RWPE2 (cell line): Measurements from ENCODE around the gene NHSL2.
"Not testable (repeated sequence)": the region's sequence is repeated elsewhere in the genome, so short reads cannot be mapped to it uniquely, and the experiment has no call there.

Experiments
- ATAC-seq: fragments of 200-7000 bp; cut with Tn5 transposase; 3 replicates; pipeline ENCODE4 v1.9.1; 2021; ENCODE audit warnings: low read depth
- DNase-seq: peaks from one replicate; pipeline ENCODE4 v3.0.0-alpha.2; 2020; ENCODE audit warnings: low spot score
- H3K27ac ChIP-seq: fragments of 450-650 bp; 2 replicates; pipeline ENCODE4 v1.5.1; 2017; ENCODE audit warnings: mild to moderate bottlenecking; ENCODE audit not compliant: poor library complexity, severe bottlenecking
- H3K27me3 ChIP-seq: fragments of 250-450 bp; sonication (Bioruptor Pico); 2 replicates; pipeline ENCODE4 v1.5.1; 2021; ENCODE audit warnings: mild to moderate bottlenecking, moderate library complexity; ENCODE audit not compliant: insufficient read depth, poor library complexity, severe bottlenecking
- H3K36me3 ChIP-seq: fragments of 250-450 bp; sonication (Bioruptor Pico); 2 replicates; pipeline ENCODE4 v1.5.1; 2020; ENCODE audit warnings: low read depth, mild to moderate bottlenecking, moderate library complexity
- H3K4me1 ChIP-seq: fragments of 250-450 bp; sonication (Bioruptor Pico); 2 replicates; pipeline ENCODE4 v1.5.1; 2021; ENCODE audit warnings: mild to moderate bottlenecking, moderate library complexity; ENCODE audit not compliant: insufficient read depth, poor library complexity, severe bottlenecking
- H3K4me3 ChIP-seq: fragments of 250-450 bp; sonication (Bioruptor Pico); 2 replicates; pipeline ENCODE4 v1.5.1; 2021; ENCODE audit warnings: mild to moderate bottlenecking, moderate library complexity; ENCODE audit not compliant: severe bottlenecking
- H3K9me3 ChIP-seq: fragments of 250-450 bp; sonication (Bioruptor Pico); 2 replicates; pipeline ENCODE4 v1.5.1; 2021; ENCODE audit warnings: mild to moderate bottlenecking, moderate library complexity; ENCODE audit not compliant: severe bottlenecking
- TF ChIP-seq, protein P1 (sequence below): fragments of 450-650 bp; IDR thresholded peaks from one replicate; pipeline ENCODE4 v1.5.1; 2017; ENCODE audit warnings: mild to moderate bottlenecking, moderate library complexity; ENCODE audit not compliant: poor library complexity, severe bottlenecking

NHSL2 gene

DNA sequence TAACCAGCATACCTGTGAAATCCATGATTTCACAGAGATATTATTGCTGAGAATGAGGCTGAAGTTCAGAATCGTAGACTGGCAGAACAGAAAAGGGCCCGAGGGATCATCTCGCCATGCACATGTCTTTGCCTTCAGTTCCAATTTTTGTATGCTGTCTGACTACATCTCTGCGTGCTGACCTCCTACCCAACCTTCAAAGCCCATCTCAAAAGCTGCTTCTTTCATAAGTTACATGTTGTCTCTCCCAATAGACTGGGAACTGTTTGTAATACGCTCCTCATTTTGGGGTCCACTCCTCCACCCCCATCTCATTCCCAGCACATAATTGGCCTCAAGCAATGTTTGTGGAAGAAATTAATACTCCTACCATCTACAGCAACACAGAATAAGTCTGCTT, 142.9 kb downstream of the NHSL2 start:
- TF ChIP-seq, protein P1, sequence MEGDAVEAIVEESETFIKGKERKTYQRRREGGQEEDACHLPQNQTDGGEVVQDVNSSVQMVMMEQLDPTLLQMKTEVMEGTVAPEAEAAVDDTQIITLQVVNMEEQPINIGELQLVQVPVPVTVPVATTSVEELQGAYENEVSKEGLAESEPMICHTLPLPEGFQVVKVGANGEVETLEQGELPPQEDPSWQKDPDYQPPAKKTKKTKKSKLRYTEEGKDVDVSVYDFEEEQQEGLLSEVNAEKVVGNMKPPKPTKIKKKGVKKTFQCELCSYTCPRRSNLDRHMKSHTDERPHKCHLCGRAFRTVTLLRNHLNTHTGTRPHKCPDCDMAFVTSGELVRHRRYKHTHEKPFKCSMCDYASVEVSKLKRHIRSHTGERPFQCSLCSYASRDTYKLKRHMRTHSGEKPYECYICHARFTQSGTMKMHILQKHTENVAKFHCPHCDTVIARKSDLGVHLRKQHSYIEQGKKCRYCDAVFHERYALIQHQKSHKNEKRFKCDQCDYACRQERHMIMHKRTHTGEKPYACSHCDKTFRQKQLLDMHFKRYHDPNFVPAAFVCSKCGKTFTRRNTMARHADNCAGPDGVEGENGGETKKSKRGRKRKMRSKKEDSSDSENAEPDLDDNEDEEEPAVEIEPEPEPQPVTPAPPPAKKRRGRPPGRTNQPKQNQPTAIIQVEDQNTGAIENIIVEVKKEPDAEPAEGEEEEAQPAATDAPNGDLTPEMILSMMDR = no peak
- Histone ChIP-seq H3K36me3 (no peaks in the 10 kb centered on the region), H3K4me1 (no peaks in the 10 kb centered on the region), H3K27me3 (no peaks in the 10 kb centered on the region), H3K27ac (no peak overlapping the region), H3K9me3 (no peaks in the 10 kb centered on the region), H3K4me3 (no peak overlapping the region)
- ATAC-seq (no peak), DNase-seq (no peak)

DNA sequence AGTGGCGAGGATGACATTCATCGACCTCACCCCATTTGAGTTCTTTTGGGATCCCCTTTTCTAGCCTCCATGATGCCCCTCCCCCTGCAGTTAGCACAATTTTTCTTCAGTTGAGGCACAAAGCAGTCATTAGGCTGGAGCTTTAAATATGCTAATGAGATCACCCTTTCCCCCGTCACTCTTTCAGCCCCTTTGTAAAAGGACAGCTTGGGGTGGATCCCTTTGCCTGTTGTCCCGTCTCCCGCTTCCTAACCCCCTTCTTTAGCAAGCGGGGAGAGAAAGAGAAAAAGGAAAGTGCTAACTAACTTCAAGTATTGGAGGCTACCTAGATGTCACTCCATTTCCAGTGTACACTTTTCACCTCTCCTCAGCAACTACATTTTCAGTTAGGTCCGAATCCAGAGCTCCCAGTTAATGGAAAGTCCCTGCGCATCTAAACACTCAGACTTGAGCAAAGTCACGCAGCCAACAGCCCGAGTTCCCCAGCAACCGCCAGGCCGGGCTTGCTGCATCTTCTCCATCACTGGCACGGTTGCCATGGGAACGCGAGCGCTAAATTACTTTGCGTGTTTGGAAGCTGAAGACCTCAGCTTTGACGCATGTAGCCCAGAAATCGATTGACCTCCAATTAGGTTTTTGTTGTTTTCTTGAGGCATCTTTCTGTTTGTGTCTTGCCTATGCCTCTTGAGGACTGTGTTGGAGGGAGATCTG, 144.3 kb downstream of the NHSL2 start:
- TF ChIP-seq, protein P1 = no peak
- DNase-seq = no peak
- H3K27ac ChIP-seq = no peak overlapping the region

DNA sequence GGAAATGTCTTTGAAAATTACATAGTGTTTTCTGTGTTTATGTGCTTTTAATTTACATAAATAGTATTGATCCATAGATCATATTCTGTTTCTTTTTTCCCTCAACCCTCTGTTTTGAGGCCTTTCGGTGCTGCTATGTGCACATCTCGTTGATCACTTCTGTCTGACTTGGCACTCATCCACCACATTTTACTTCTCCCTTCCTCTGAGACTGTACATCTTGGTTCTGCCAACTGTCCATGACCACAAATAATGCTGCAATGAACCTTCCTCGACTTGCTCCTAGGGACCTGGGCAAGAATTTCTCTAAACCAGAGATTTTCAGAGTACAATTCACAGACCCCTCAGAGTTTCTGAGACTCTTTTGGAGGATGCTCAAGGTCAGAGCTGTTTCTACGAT, 146.7 kb downstream of the NHSL2 start:
- Histone ChIP-seq H3K27me3 (no peaks in the 10 kb centered on the region), H3K4me3 (no peak overlapping the region), H3K9me3 (no peaks in the 10 kb centered on the region), H3K27ac (no peak overlapping the region), H3K36me3 (no peaks in the 10 kb centered on the region), H3K4me1 (no peaks in the 10 kb centered on the region)
- DNase-seq (no peak), ATAC-seq (no peak)
- TF ChIP-seq, protein P1 = no peak

More for the DNA sequence above, 144.3 kb downstream of the NHSL2 start:
- Histone ChIP-seq H3K36me3 (no peaks in the 10 kb centered on the region), H3K9me3 (no peaks in the 10 kb centered on the region), H3K4me3 (no peak overlapping the region), H3K27me3 (no peaks in the 10 kb centered on the region), H3K4me1 (no peaks in the 10 kb centered on the region)
- ATAC-seq = no peak

DNA sequence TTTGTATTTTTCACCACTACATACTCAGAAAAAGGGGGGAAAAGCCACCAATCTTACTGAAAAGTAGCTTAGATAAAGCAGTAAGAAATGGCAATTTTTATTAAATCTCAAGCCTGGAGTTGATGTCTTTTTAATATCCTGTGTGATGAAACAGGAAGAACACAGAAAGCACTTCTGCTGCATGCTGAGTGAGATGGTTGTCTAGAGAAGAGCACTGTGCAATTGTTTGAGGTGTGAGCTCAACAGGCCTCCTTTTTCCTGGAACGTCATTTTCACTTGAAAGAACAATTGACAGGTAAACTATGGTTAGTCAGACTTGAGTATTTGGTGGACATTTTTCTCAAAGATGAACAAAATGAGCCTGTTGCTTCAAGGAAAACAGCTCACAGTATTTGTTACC, 147.2 kb downstream of the NHSL2 start:
- ATAC-seq (no peak), DNase-seq (no peak)
- no peaks in the 10 kb centered on the region for H3K27me3 ChIP-seq
- no peak overlapping the region for H3K4me3 ChIP-seq
- TF ChIP-seq, protein P1 = no peak
- no peak overlapping the region for H3K27ac ChIP-seq
- H3K4me1 ChIP-seq = no peaks in the 10 kb centered on the region
- H3K9me3 ChIP-seq = no peaks in the 10 kb centered on the region
- H3K36me3 ChIP-seq = no peaks in the 10 kb centered on the region

DNA sequence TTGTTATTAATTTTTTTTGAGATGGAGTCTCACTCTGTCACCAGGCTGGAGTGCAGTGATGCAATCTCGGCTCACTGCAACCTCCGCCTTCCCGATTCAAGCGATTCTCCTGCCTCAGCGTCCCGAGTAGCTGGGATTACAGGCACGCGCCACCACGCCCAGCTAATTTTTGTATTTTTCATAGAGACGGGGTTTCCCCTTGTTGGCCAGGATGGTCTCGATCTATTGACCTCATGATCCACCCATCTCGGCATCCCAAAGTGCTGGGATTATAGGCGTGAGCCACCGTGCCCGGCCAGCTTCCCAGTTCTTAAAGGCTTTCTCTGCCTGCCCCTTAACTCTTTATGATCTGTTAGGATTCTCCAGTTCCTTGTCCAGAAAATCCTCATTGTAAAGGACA, 147.7 kb downstream of the NHSL2 start:
- H3K9me3 ChIP-seq, DNase-seq, H3K4me1 ChIP-seq, H3K4me3 ChIP-seq, H3K36me3 ChIP-seq, H3K27me3 ChIP-seq, H3K27ac ChIP-seq, ATAC-seq: not testable (repeated sequence)
